K562 (cell line): ENCODE measurements around the gene ZNF275. TPM values are rescaled to one million over a fixed set of nuclear protein-coding genes. Genes with fewer than 3 reads are reported as not detected.

Experiments used
- CREB1 ChIP-seq, 2 experiments: sonication (generic) in 1 of 2; formaldehyde crosslinking in 1 of 2; IDR thresholded peaks; 2 replicates each; pipeline versions ENCODE4 v1.6.1 to v1.8.0; 2012 to 2022; ENCODE audit warnings: inconsistent platforms in 1 of 2, mild to moderate bottlenecking in 1 of 2, missing genetic modification reagents in 1 of 2, moderate library complexity in 1 of 2
- FOXP1 ChIP-seq: sonication (generic); formaldehyde crosslinking; IDR thresholded peaks from 2 replicates; pipeline ENCODE4 v1.8.0; 2022; ENCODE audit warnings: mild to moderate bottlenecking, missing genetic modification reagents
- POLR2A ChIP-seq: fragments of 450-650 bp; conservative IDR thresholded peaks from 2 replicates; pipeline ENCODE4 v1.6.1; 2016
- RB1 ChIP-seq: fragments of 450-650 bp; IDR thresholded peaks from 2 replicates; pipeline ENCODE4 v1.6.1; 2017; ENCODE audit warnings: low read depth, mild to moderate bottlenecking
- RBBP5 ChIP-seq: fragments of 200-600 bp; sonication (generic); IDR thresholded peaks from 2 replicates; pipeline ENCODE4 v1.6.1; 2012; ENCODE audit warnings: borderline replicate concordance, mild to moderate bottlenecking, low read length, control low read depth, inconsistent platforms; ENCODE audit not compliant: insufficient read depth, poor library complexity, severe bottlenecking
- SMARCA4 ChIP-seq: fragments of 450-650 bp; IDR thresholded peaks from 2 replicates; pipeline ENCODE4 v1.6.1; 2016
- SOX6 ChIP-seq: fragments of 450-650 bp; IDR thresholded peaks from 2 replicates; pipeline ENCODE4 v1.6.1; 2014; ENCODE audit warnings: mild to moderate bottlenecking
- TAF1 ChIP-seq: IDR thresholded peaks from 2 replicates; pipeline ENCODE4 v1.6.1; 2011; ENCODE audit warnings: mild to moderate bottlenecking, low read length, moderate library complexity; ENCODE audit not compliant: insufficient read depth, control insufficient read depth, severe bottlenecking; ENCODE audit errors: extremely low read depth
- ZFX ChIP-seq: sonication (generic); formaldehyde crosslinking; IDR thresholded peaks from 2 replicates; pipeline ENCODE4 v1.8.0; 2022; ENCODE audit warnings: mild to moderate bottlenecking, missing genetic modification reagents, moderate library complexity
- ZNF24 ChIP-seq: fragments of 450-650 bp; IDR thresholded peaks from 2 replicates; pipeline ENCODE4 v1.6.1; 2016
- polyA plus RNA-seq, 8 experiments: library from polyadenylated mRNA; depleted of rRNA in 4 of 8; stranded (reverse) in 5 of 8; unstranded in 3 of 8; fragments of >200 nt; fragmentation: Nextera tagmentation in 2 of 8; fragmentation: Illumina TruSeq in 1 of 8; extraction: Ambion mirVana in 2 of 8; extraction: Trizol in 1 of 8; gene quantifications; 2 replicates each; pipeline versions ENCODE4 v1.2.1 to v1.2.3, GENCODE V29; 2011 to 2014; ENCODE audit warnings: inconsistent platforms in 1 of 8, missing spikeins in 1 of 8
- total RNA-seq, 7 experiments: library from RNA; depleted of rRNA in 6 of 7; stranded (reverse); fragments of >200 nt in 6 of 7; fragmentation: Illumina TruSeq in 2 of 7; extraction: Trizol in 2 of 7; gene quantifications; 2 replicates each; pipeline versions ENCODE4 v1.2.1 to v1.2.3, GENCODE V29; 2011 to 2021; ENCODE audit warnings: low replicate concordance in 1 of 7
- TF ChIP-seq, protein P1 (sequence below): sonication (generic); formaldehyde crosslinking; IDR thresholded peaks from 2 replicates; pipeline ENCODE4 v1.4.0; 2020; ENCODE audit warnings: mild to moderate bottlenecking, missing genetic modification reagents
- TF ChIP-seq, protein P2 (sequence below): fragments of 450-650 bp; IDR thresholded peaks from 2 replicates; pipeline ENCODE4 v1.6.1; 2014; ENCODE audit warnings: low read depth, mild to moderate bottlenecking, moderate library complexity, borderline replicate concordance
- TF ChIP-seq, protein P3 (sequence below): fragments of 250-450 bp; sonication (Bioruptor Pico); IDR thresholded peaks from 2 replicates; pipeline ENCODE4 v1.5.0; 2021; ENCODE audit warnings: mild to moderate bottlenecking, borderline replicate concordance
- TF ChIP-seq, protein P4 (sequence below): sonication (generic); IDR thresholded peaks from 2 replicates; pipeline ENCODE4 v1.6.1; 2016
- TF ChIP-seq, protein P5 (sequence below): sonication (generic); formaldehyde crosslinking; IDR thresholded peaks from 2 replicates; pipeline ENCODE4 v1.8.0; 2022; ENCODE audit warnings: mild to moderate bottlenecking, missing genetic modification reagents

ZNF275 gene
- total and polyA plus RNA-seq, 9 of the 15 experiments (the other 6 are each of a cell fraction or from before 2014, with no cell fraction given): 2.1 to 19.1 (median 12.0) TPM

DNA sequence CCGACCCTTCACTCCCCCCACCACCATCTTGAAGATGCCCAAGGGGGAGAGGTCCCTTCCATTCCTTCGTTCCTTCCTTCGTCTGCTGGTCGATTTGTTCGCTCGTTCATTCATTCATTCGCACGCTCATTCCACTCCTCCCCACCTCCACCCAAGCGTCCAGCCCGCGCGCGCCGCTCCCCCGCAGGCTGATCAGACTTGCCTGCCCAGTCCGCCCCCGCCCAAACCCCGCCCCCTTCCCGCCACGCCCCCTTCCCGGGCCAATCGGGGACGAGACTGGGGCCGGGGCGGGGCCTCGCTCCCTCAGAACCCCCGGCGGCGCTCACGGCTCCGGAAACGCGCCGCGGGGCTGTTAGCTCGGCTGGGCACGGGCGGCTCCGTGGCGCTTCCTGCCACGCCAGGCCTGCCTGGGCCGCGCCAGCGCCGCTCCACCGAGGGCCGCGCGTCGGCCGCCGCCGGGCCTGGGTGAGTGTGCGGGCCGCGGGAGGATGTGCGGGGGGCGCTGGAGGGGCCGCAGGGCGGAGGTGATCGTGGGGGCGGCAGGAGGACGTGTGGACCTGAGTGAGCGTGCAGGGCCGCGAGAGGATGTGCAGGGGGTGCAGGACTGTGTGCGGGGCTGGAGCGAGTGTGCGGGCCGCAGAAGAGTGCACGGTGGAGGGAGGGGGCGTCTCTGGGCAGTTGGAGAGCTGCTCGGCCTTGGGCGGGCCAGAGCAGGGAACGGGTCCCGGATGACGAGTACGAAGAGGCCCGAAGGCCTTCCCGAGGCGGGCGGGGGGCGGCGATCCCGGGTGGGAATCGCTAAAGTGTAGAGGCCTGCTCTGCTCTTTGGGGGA is at the start of gene ZNF275 (continued):
- TF ChIP-seq, protein P1, sequence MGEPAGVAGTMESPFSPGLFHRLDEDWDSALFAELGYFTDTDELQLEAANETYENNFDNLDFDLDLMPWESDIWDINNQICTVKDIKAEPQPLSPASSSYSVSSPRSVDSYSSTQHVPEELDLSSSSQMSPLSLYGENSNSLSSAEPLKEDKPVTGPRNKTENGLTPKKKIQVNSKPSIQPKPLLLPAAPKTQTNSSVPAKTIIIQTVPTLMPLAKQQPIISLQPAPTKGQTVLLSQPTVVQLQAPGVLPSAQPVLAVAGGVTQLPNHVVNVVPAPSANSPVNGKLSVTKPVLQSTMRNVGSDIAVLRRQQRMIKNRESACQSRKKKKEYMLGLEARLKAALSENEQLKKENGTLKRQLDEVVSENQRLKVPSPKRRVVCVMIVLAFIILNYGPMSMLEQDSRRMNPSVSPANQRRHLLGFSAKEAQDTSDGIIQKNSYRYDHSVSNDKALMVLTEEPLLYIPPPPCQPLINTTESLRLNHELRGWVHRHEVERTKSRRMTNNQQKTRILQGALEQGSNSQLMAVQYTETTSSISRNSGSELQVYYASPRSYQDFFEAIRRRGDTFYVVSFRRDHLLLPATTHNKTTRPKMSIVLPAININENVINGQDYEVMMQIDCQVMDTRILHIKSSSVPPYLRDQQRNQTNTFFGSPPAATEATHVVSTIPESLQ: no peak
- TF ChIP-seq RB1 (0 out of 2 replicates have a peak, but pooled peaks have one; percentile 41), SOX6 (no peak), ZFX (CRISPR knock-in tag) (peak; percentile 81), RBBP5 (peak; percentile 72), TAF1 (peak; percentile 75), ZNF24 (peak; percentile 98), CREB1 (IDR thresholded peaks at IDR 0.05) (no peak), CREB1 (CRISPR knock-in tag; IDR thresholded peaks at IDR 0.05) (no peak), POLR2A (peak; percentile 54; the same call in 1 of the 2 replicates), FOXP1 (CRISPR knock-in tag) (no peak), SMARCA4 (0 out of 2 replicates have a peak, but pooled peaks have one; percentile 26)
- TF ChIP-seq, protein P2, sequence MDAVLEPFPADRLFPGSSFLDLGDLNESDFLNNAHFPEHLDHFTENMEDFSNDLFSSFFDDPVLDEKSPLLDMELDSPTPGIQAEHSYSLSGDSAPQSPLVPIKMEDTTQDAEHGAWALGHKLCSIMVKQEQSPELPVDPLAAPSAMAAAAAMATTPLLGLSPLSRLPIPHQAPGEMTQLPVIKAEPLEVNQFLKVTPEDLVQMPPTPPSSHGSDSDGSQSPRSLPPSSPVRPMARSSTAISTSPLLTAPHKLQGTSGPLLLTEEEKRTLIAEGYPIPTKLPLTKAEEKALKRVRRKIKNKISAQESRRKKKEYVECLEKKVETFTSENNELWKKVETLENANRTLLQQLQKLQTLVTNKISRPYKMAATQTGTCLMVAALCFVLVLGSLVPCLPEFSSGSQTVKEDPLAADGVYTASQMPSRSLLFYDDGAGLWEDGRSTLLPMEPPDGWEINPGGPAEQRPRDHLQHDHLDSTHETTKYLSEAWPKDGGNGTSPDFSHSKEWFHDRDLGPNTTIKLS: peak; percentile 43; the same call in 1 of the 2 replicates
- TF ChIP-seq, protein P3, sequence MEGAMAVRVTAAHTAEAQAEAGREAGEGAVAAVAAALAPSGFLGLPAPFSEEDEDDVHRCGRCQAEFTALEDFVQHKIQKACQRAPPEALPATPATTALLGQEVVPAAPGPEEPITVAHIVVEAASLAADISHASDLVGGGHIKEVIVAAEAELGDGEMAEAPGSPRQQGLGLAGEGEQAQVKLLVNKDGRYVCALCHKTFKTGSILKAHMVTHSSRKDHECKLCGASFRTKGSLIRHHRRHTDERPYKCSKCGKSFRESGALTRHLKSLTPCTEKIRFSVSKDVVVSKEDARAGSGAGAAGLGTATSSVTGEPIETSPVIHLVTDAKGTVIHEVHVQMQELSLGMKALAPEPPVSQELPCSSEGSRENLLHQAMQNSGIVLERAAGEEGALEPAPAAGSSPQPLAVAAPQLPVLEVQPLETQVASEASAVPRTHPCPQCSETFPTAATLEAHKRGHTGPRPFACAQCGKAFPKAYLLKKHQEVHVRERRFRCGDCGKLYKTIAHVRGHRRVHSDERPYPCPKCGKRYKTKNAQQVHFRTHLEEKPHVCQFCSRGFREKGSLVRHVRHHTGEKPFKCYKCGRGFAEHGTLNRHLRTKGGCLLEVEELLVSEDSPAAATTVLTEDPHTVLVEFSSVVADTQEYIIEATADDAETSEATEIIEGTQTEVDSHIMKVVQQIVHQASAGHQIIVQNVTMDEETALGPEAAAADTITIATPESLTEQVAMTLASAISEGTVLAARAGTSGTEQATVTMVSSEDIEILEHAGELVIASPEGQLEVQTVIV (CRISPR knock-in tag): no peak
- TF ChIP-seq, protein P4, sequence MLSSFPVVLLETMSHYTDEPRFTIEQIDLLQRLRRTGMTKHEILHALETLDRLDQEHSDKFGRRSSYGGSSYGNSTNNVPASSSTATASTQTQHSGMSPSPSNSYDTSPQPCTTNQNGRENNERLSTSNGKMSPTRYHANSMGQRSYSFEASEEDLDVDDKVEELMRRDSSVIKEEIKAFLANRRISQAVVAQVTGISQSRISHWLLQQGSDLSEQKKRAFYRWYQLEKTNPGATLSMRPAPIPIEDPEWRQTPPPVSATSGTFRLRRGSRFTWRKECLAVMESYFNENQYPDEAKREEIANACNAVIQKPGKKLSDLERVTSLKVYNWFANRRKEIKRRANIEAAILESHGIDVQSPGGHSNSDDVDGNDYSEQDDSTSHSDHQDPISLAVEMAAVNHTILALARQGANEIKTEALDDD: no peak
- TF ChIP-seq, protein P5, sequence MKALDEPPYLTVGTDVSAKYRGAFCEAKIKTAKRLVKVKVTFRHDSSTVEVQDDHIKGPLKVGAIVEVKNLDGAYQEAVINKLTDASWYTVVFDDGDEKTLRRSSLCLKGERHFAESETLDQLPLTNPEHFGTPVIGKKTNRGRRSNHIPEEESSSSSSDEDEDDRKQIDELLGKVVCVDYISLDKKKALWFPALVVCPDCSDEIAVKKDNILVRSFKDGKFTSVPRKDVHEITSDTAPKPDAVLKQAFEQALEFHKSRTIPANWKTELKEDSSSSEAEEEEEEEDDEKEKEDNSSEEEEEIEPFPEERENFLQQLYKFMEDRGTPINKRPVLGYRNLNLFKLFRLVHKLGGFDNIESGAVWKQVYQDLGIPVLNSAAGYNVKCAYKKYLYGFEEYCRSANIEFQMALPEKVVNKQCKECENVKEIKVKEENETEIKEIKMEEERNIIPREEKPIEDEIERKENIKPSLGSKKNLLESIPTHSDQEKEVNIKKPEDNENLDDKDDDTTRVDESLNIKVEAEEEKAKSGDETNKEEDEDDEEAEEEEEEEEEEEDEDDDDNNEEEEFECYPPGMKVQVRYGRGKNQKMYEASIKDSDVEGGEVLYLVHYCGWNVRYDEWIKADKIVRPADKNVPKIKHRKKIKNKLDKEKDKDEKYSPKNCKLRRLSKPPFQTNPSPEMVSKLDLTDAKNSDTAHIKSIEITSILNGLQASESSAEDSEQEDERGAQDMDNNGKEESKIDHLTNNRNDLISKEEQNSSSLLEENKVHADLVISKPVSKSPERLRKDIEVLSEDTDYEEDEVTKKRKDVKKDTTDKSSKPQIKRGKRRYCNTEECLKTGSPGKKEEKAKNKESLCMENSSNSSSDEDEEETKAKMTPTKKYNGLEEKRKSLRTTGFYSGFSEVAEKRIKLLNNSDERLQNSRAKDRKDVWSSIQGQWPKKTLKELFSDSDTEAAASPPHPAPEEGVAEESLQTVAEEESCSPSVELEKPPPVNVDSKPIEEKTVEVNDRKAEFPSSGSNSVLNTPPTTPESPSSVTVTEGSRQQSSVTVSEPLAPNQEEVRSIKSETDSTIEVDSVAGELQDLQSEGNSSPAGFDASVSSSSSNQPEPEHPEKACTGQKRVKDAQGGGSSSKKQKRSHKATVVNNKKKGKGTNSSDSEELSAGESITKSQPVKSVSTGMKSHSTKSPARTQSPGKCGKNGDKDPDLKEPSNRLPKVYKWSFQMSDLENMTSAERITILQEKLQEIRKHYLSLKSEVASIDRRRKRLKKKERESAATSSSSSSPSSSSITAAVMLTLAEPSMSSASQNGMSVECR (CRISPR knock-in tag): 0 out of 2 replicates have a peak, but pooled peaks have one; percentile 26
